ENCODE measurements around the gene PID1. TPM values are rescaled to one million over a fixed set of nuclear protein-coding genes. Genes with fewer than 3 reads are reported as not detected.

Gene PID1
- total RNA-seq, 2 donors from 2014 or later: 13.0 to 13.8 TPM

- H3K9me3 ChIP-seq: no peaks in the 10 kb centered on the region
- ATAC-seq: no peak
- no peaks in the 10 kb centered on the region for H3K4me1 ChIP-seq
- no peaks in the 10 kb centered on the region for H3K36me3 ChIP-seq (replicated peaks in 1 of 2; ENCODE audit: insufficient read depth in 1 of 2, low read depth in 2 of 2)
- H3K4me3 ChIP-seq: no peak overlapping the region
- TF ChIP-seq CTCF (IDR thresholded peaks at IDR 0.05) (no peak), POLR2A (IDR thresholded peaks at IDR 0.05) (no peak)
- no peaks in the 10 kb centered on the region for H3K27me3 ChIP-seq
- no peak for DNase-seq
- intact Hi-C loops (cut with DNase I): no loop called here
- H3K27ac ChIP-seq: no peak overlapping the region
Measured at GRCh38 chr2:229118927-229119326, 152.2 kb downstream of the PID1 start.

- DNase-seq (no peak), ATAC-seq (no peak)
- no peak for TF ChIP-seq CTCF (IDR thresholded peaks at IDR 0.05)
- Histone ChIP-seq H3K27me3 (no peaks in the 10 kb centered on the region), H3K4me3 (no peak overlapping the region), H3K27ac (no peak overlapping the region), H3K9me3 (no peaks in the 10 kb centered on the region), H3K4me1 (no peaks in the 10 kb centered on the region), H3K36me3 (replicated peaks in 1 of 2; ENCODE audit: insufficient read depth in 1 of 2, low read depth in 2 of 2) (no peaks in the 10 kb centered on the region)
- intact Hi-C loops (cut with DNase I): no loop called here
- WGBS, 2 donors: 70 to 76% methylated on average over 4 of the region's 4 CpGs
Measured at GRCh38 chr2:229118336-229118735, 152.8 kb downstream of the PID1 start.

GRCh38 chr2:229111744-229112143 lies 159.3 kb downstream of the PID1 start:
- no peaks in the 10 kb centered on the region for H3K9me3 ChIP-seq
- DNase-seq (no peak), ATAC-seq (no peak)
- H3K27me3 ChIP-seq: no peaks in the 10 kb centered on the region
- H3K36me3 ChIP-seq (replicated peaks in 1 of 2; ENCODE audit: insufficient read depth in 1 of 2, low read depth in 2 of 2): no peaks in the 10 kb centered on the region
- no peak overlapping the region for H3K27ac ChIP-seq
- no peak for TF ChIP-seq CTCF (IDR thresholded peaks at IDR 0.05)
- H3K4me1 ChIP-seq: no peaks in the 10 kb centered on the region
- H3K4me3 ChIP-seq: no peak overlapping the region
- intact Hi-C loops (cut with DNase I): no loop called here
- 74 to 76% methylated on average over 5 of the region's 5 CpGs for WGBS, 2 donors

- no peak for ATAC-seq
- Histone ChIP-seq H3K4me1 (no peaks in the 10 kb centered on the region), H3K27me3 (no peaks in the 10 kb centered on the region), H3K27ac (no peak overlapping the region), H3K9me3 (no peaks in the 10 kb centered on the region), H3K4me3 (no peak overlapping the region), H3K36me3 (replicated peaks in 1 of 2; ENCODE audit: insufficient read depth in 1 of 2, low read depth in 2 of 2) (no peaks in the 10 kb centered on the region)
- TF ChIP-seq CTCF (IDR thresholded peaks at IDR 0.05) (no peak), POLR2A (IDR thresholded peaks at IDR 0.05) (no peak)
- 92 to 93% methylated on average over 7 of the region's 7 CpGs for WGBS, 2 donors
- intact Hi-C loops (cut with DNase I): no loop called here
- DNase-seq: no peak
Measured at GRCh38 chr2:229109195-229109594, 161.9 kb downstream of the PID1 start.

GRCh38 chr2:229107601-229108000 lies 163.5 kb downstream of the PID1 start:
- Histone ChIP-seq H3K27ac (no peak overlapping the region), H3K9me3 (no peaks in the 10 kb centered on the region), H3K4me3 (no peak overlapping the region), H3K36me3 (replicated peaks in 1 of 2; ENCODE audit: insufficient read depth in 1 of 2, low read depth in 2 of 2) (no peaks in the 10 kb centered on the region), H3K27me3 (no peaks in the 10 kb centered on the region), H3K4me1 (no peaks in the 10 kb centered on the region)
- TF ChIP-seq CTCF (IDR thresholded peaks at IDR 0.05): no peak
- no peak for TF ChIP-seq POLR2A (IDR thresholded peaks at IDR 0.05)
- DNase-seq: no peak
- intact Hi-C loops (cut with DNase I): no loop called here
- no peak for ATAC-seq
- 83 to 84% methylated on average over 7 of the region's 7 CpGs for WGBS, 2 donors

All from body of pancreas (tissue), 4 donors.